Thyroid gland (tissue), 4 donors: ENCODE measurements around the gene SLC25A17. TPM values are rescaled to one million over a fixed set of nuclear protein-coding genes. Genes with fewer than 3 reads are reported as not detected.

Experiments
- DNase-seq, 2 donors: peaks; one replicate each; pipeline ENCODE4 v3.0.0-alpha.2; 2019
- H3K27ac ChIP-seq, 3 donors: fragments of 200-600 bp; sonication (generic); 1 replicate in 2 of 3; 2 replicates in 1 of 3; pipeline ENCODE4 v1.5.1; 2016 to 2019; ENCODE audit warnings: mild to moderate bottlenecking in 1 of 3, moderate library complexity in 1 of 3
- H3K27me3 ChIP-seq: fragments of 200-600 bp; sonication (generic); one replicate; pipeline ENCODE4 v1.5.1; 2019
- H3K36me3 ChIP-seq, 2 donors: fragments of 200-600 bp; sonication (generic); one replicate each; pipeline ENCODE4 v1.5.1; 2016 to 2019
- H3K4me1 ChIP-seq, 2 donors: fragments of 200-600 bp; sonication (generic); one replicate each; pipeline ENCODE4 v1.5.1; 2017 to 2019
- H3K4me3 ChIP-seq, 3 donors: fragments of 200-600 bp; sonication (generic); replicated peaks in 1 of 3; 1 replicate in 2 of 3; 2 replicates in 1 of 3; pipeline ENCODE4 v1.5.1; 2016; ENCODE audit warnings: mild to moderate bottlenecking in 1 of 3
- H3K9me3 ChIP-seq: fragments of 200-600 bp; sonication (generic); one replicate; pipeline ENCODE4 v1.5.1; 2017
- CTCF ChIP-seq, 6 experiments: fragments of 200-600 bp in 3 of 6; fragments of 450-650 bp in 3 of 6; sonication (generic) in 3 of 6; IDR thresholded peaks; one replicate each; pipeline ENCODE4 v1.5.1; 2016 to 2019; ENCODE audit warnings: antibody characterized with exemption in 6 of 6, mild to moderate bottlenecking in 2 of 6, inconsistent platforms in 1 of 6, moderate library complexity in 1 of 6
- POLR2A ChIP-seq, 2 donors: fragments of 450-650 bp; IDR thresholded peaks; one replicate each; pipeline ENCODE4 v1.6.1; 2017; ENCODE audit warnings: antibody characterized with exemption in 2 of 2, mild to moderate bottlenecking in 2 of 2, moderate library complexity in 1 of 2
- WGBS, 2 donors: methylation state at CpG; one replicate each; pipeline ENCODE4 v1.1.5; 2017; 5-methylcytosine and 5-hydroxymethylcytosine counted together
- intact Hi-C: fragments of 100-400 bp; cut with DNase I; formaldehyde crosslinking; loops from one replicate; pipeline ENCODE4 v1.15.1; 2023
- total RNA-seq, 4 donors: library from RNA; depleted of rRNA; stranded (reverse); fragments of >200 nt; gene quantifications; one replicate each; pipeline ENCODE4 v1.2.3, GENCODE V29; 2016

SLC25A17 gene
- total RNA-seq, 4 donors from 2014 or later: 15.5 to 25.0 (median 20.9) TPM

DNA sequence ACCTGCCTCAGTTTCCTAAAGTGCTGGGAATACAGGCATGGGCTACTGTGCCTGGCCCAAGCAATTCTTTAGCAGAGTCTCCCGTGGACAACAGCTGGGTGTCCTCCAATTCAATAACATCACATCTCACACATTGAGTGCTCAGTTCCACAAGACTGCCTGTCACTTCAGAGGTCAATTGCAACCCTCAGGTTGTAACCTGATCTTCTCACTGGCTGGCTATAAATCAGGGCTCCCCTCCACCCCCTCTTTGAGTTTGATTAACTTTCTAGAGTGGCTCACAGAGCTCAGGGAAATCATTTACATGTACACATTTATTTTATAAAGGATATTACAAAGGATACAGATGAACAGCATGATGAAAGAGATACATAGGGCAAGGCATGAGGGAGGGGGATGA lies 71.8 kb downstream of the SLC25A17 start:
- no peak overlapping the region for H3K4me3 ChIP-seq
- DNase-seq: peak; percentile 69 to 78
- H3K27ac ChIP-seq: peak overlapping the region; percentile 77 to 89 (median 79)
- H3K27me3 ChIP-seq: no peaks in the 10 kb centered on the region
- no peaks in the 10 kb centered on the region for H3K36me3 ChIP-seq
- peaks cover 26 to 45% of the 10 kb centered on the region in 2 donors for H3K4me1 ChIP-seq
- no peaks in the 10 kb centered on the region for H3K9me3 ChIP-seq
- no peak for TF ChIP-seq CTCF (IDR thresholded peaks at IDR 0.05)
- TF ChIP-seq POLR2A (IDR thresholded peaks at IDR 0.05): no peak
- 33 to 43% methylated on average over 1 of the region's 1 CpG for WGBS, 2 donors
- intact Hi-C loops: no loop called here

DNA sequence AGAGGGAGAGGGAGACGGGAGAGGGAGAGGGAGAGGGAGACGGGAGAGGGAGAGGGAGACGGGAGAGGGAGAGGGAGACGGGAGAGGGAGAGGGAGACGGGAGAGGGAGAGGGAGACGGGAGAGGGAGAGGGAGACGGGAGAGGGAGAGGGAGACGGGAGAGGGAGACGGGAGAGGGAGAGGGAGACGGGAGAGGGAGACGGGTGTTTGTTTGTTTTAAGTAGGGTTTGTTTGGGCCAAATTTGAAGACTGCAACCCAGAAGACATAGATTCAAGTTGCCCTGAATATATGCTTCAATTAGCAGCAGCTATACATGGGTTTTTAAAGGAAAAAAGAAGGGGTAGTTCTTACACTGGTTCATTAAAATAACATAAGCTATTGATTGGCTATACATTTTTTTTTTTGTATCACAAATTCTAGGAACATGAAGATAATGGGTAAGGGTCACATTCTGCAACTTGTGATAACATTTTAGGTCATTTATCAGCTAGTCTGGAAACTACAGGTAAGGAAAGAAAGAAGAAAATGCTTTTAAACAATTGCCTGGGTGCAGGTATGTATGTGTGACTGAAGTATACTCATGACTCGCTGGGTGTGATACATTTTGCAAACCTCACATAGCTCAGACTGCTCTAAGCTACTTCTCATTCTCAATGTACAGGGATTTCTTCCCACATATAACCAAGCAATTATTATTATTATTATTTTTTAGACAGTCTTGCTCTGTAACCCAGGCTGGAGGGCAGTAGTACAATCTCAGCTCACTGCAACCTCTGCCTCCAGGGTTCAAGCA lies 72.5 kb downstream of the SLC25A17 start:
- 18 to 23% methylated on average over 9 of the region's 12 CpGs for WGBS, 2 donors
- TF ChIP-seq POLR2A (IDR thresholded peaks at IDR 0.05) (no peak), CTCF (IDR thresholded peaks at IDR 0.05) (no peak)
- Histone ChIP-seq H3K4me3 (no peak overlapping the region), H3K27ac (peak overlapping the region; percentile 77 to 89 (median 79)), H3K27me3 (no peaks in the 10 kb centered on the region), H3K9me3 (no peaks in the 10 kb centered on the region), H3K36me3 (no peaks in the 10 kb centered on the region), H3K4me1 (peaks cover 26 to 44% of the 10 kb centered on the region in 2 donors)
- no peak for DNase-seq
- intact Hi-C loops: no loop called here

DNA sequence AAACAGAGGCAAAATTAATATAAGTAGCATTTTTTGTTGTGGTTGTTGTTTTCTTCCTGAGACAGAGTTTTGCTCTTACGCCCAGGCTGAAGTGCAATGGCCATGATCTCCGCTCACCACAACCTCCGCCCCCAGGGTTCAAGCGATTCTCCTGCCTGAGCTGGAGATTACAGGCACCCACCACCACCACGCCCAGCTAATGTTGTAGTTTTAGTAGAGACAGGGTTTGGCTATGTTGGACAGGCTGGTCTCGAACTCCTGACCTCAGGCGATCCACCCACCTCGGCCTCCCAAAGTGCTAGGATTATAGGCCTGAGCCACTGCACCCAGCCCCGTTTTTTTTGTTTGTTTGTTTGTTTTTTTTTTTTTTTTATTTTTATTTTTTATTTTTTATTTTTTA lies 75.4 kb downstream of the SLC25A17 start:
- 75 to 80% methylated on average over 9 of the region's 9 CpGs for WGBS, 2 donors
- DNase-seq: no peak
- TF ChIP-seq POLR2A (IDR thresholded peaks at IDR 0.05): no peak
- TF ChIP-seq CTCF (IDR thresholded peaks at IDR 0.05): no peak
- H3K36me3 ChIP-seq: no peaks in the 10 kb centered on the region
- peaks cover 13 to 35% of the 10 kb centered on the region in 2 donors for H3K4me1 ChIP-seq
- no peaks in the 10 kb centered on the region for H3K9me3 ChIP-seq
- H3K4me3 ChIP-seq: no peak overlapping the region
- H3K27me3 ChIP-seq: no peaks in the 10 kb centered on the region
- intact Hi-C loops: no loop called here
- H3K27ac ChIP-seq: peak overlapping the region; percentile 25 to 76 (median 56)

GRCh38 chr22:40741116-40741515 lies 78.0 kb downstream of the SLC25A17 start:
- TF ChIP-seq CTCF (IDR thresholded peaks at IDR 0.05) (no peak), POLR2A (IDR thresholded peaks at IDR 0.05) (no peak)
- Histone ChIP-seq H3K9me3 (no peaks in the 10 kb centered on the region), H3K36me3 (no peaks in the 10 kb centered on the region), H3K4me3 (no peak overlapping the region), H3K27me3 (no peaks in the 10 kb centered on the region), H3K27ac (peak overlapping the region in 1 of 3 donors; percentile 20), H3K4me1 (peaks cover 10 to 31% of the 10 kb centered on the region in 2 donors)
- 78 to 87% methylated on average over 4 of the region's 4 CpGs for WGBS, 2 donors
- intact Hi-C loops: no loop called here
- DNase-seq: no peak

DNA sequence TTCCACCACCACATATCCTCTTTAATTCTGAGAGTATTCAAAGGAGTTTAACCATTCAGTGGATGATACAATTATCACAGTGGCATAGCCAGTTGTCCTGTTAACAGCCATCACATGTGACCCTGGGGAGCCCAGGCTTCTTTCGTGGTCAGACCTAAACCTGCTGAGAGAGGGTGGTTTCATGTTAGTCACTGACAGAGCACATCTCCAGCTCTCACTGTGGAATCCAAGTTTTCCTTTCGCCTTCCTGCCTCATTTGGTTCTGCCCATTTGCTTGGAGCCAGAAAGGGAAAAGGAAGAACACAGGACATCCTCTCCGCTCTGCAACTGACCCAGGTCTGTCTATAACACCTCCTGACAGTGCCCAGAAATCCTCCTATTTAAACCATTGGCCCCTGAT lies 79.4 kb downstream of the SLC25A17 start:
- no peaks in the 10 kb centered on the region for H3K36me3 ChIP-seq
- no peaks in the 10 kb centered on the region for H3K27me3 ChIP-seq
- no peak overlapping the region for H3K27ac ChIP-seq
- TF ChIP-seq CTCF (IDR thresholded peaks at IDR 0.05) (no peak), POLR2A (IDR thresholded peaks at IDR 0.05) (no peak)
- 79 to 86% methylated on average over 3 of the region's 3 CpGs for WGBS, 2 donors
- peaks cover 15 to 41% of the 10 kb centered on the region in 2 donors for H3K4me1 ChIP-seq
- no peak overlapping the region for H3K4me3 ChIP-seq
- H3K9me3 ChIP-seq: no peaks in the 10 kb centered on the region
- intact Hi-C loops: no loop called here
- DNase-seq: no peak
